DMS114 treated with DMSO at 0.1 percent for 48 hours (cell line): ENCODE data around the gene CALCR.
"Not testable (repeated sequence)": the region's sequence is repeated elsewhere in the genome, so short reads cannot be mapped to it uniquely, and the experiment has no call there.

Source experiments
- DNase-seq: peaks from one replicate; lab custom pipeline; 2025; ENCODE audit not compliant: unreplicated experiment; lab: John Stamatoyannopoulos, UW

CALCR gene

DNA sequence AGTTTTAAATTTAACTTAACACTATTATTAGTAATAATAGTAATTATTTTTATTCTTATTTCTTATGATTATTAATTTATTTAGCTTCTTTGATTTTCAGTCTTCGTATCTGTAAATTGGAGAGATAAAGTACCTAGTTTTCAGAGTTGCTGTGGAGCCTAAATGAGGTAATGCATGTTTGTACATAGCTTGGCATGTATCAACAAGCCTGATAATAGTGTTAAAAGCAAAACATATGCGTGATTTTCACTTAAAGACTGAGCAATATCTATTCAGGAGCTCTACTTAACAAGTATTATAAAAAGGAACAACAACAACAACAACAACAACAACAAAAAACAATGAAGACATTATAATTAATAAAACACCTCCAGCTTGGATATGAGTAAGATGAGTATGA lies 12.4 kb downstream of the CALCR start:
- DNase-seq, result no peak

DNA sequence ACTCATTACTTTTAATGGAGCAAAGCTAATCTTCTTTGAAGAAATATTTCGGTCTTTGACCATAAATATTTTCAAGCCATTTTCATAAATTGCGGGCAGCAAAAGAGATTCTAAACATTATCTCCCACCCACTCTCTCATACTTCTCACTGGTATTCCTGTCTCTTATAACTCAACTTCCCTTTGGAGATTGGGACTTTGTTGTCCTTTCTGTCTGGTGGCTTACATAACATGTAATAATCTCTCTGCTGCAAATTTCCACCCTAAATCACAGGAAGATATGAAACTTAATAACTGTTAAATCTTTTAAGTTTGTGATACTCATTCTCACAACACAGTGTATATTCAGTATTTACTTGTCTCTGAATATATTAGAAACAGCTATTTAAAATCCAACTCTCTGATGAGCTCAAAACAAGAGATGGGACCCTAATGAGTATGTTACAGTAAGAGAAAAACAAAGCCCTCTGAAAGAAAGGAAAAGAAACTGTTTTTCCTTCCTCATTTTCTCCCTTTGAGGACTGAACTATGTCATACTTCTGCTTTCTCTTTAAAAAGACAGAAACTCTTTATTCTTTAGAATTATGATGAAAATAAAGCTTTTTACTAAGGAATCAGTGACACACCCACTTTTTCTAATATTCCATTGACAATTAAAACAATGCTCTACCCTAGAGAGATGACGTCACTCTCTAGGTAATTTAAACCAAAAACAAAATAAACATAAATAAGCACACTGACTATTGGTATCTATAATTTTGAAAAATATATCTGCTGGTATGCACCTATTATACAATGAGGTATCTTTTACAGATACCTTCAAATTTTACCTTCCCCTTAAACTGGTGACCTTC lies 14.7 kb downstream of the CALCR start:
- no peak for DNase-seq

DNA sequence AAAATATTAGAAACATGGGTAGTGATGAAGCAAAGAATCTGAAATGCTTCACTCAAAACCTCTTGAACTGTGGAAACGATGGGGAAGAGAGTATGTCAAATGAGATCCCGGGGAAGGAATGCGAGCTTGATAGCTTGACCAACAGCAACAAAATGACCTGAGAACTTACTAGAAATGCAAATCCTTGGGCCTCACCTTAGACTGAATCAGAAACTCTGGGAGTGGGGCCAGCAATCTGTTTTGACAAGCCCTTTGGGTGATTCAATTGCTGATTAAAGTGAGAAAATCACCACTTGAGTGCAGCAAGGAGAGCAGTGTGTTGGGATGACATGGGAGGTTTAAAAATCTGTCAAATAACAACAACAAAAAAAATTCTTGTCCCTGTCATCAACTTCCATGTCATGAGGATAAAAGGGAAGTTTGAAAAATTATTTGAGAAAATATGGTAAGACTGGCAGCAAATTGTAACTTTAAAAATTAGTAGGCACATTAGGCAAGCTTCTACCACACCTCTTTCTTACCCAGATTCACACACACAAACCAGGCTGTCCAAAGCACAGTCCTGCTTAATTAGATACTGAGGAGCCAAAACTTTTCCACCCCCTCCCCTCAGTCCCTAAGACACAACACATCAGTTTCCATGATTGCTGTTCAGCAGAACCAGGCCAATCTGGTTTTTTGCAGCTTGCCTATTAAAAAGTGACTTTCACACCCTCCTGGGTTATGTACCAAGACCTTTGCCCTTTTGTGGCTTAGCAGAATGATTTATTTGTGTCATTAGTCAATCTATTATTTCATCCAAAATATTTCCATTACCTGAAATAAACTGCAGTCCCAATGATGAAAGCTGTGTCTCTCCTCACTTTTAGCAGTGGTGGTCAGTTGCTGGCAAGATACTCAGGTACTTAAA lies 15.6 kb downstream of the CALCR start:
- DNase-seq, result no peak

DNA sequence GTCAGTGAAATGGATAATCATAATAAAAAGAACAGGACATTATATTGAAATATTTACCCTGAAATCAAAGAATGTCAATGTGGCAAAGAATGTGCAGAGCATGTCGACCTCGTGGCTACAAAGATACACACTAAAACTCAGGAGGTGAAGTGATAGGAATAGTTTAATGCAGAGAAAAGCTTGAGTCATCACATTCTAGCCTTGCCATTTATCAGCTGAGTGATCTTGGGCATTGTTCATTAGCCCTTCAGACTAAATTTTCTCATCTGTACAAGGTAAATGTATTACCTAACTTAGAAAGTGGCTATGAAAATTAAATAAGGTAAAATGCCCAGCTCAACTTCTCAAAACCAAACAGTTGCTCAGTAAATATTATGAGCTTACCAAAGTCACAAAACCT lies 22.6 kb downstream of the CALCR start:
- DNase-seq, result no peak

DNA sequence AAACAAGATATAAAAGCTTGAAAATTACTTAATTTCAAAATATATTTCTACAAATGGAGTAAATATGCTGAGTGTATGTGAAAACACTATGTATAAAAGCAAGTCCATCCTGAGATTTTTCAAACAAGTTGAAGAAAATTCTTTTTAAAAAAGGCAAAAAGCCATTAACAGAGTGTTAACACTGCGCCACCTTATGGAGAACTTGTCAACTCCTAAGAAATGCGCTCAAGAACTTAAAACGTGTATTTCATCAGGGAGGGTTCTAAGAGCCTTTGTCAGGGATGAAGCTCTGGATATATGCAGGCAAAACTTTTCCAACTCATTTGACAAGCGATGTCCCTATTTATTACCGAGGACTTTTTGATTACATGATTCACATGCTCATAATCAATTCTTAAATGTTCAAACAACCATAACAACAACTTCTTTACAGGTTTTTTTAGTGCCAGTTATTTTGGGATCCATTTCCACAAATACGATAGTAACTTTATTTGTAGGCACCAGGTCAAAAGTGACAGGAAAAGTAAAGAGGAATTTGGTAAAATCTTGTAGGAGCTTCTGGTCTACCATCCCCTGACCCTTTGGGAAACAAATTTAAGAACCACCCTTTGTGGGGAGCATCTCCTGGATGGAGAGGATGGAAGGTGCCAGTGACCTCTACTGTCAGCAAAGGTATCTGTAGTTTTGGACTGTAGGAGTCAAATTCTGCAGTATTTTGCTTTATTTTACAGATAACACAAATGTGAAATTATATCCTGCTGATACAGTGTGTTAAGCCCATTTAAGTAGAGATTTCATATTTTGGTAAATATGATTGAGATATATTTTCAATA lies 23.2 kb downstream of the CALCR start:
- DNase-seq, result peak; percentile 38

DNA sequence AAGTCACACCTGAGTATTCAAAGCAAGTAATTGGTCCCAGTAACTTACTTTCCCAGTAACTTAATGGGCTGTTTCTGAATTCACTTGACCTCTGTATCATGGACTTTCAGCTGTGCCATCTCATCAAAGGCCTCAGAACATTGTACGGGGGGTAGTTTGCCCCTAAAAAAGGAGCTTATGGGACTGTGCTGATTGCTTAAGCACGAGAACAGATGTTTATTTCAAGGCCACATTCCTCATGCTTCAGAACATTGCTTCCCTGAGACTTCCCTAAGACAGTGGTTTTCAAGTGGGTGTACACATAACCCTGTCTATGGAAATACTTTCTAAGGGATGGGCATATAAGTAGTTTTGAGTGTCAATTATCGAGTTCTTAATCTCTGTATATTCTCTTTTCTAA lies 26.8 kb downstream of the CALCR start:
- no peak for DNase-seq

DNA sequence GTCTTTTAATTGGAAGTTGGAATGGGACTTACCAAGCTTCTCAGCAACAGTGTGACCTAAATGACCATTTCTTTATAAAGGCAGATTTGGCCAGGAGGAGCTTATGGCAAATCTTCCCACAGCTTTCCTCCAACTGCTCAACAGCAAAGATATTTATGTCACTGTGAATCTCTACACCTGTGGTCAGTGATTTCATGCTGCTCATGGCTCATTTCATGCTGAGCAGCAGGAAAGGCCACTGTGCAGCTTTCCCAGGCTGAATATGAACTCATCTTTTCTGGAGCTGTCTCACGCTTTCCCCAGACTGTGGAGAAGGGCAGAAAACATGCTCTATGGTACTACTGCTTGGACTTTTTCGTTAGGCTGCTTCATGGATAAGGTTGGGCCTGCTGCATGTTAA lies 29.8 kb downstream of the CALCR start:
- no peak for DNase-seq

DNA sequence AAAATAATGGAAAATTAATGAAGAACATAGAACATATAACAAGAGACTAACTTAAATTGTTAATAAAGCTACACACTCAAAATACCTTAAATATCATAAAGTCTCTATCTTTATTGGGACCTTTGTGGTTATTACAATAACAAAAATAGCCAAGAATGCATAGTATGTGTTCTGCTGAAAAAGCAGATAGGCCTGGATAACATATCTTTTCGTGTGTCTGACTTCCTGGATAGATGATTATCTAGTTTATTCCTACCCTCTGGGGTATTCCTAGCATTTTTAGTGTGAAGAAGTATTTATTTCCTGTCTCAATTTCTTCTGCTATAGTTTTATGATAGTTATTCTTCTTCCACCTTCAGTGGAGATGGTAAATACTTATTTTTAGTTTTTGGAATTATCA lies 36.5 kb downstream of the CALCR start:
- no peak for DNase-seq

DNA sequence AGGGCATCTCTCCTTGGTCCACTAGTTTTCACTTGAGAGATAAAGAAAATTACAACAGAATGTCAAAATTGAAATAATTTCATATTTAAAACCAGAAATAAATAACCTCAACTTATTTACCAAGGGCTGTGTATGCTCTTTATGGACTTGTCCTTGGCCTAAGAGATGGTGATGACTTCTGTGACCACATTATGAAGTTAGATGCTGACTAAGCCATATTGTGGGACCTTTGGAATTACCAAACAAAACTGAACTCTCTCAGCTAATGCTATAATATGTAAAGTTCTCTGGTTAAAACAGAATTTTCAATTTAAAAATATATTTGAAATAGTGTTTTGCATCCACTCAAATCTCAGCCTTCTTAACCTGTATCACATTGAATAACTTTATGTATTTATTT lies 38.9 kb downstream of the CALCR start:
- no peak for DNase-seq

DNA sequence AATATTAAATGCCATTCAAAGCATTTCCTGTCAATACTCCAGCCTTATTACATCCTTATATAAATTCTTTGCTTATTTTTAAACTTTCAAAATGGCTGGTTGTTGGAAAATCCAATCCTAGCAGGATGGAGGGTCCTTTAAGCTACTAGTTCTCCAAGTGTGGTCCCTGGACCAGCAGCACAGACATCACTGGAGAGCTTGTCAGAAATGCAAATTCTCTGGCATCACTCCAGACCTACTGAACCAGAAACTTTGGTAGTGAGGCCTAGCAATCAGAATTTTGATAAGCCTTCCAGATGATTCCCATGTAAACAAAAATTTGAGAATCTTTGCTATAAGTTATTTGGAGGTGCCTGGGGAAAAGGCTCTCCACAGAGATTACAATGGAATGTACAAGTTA lies 43.8 kb downstream of the CALCR start:
- no peak for DNase-seq

DNA sequence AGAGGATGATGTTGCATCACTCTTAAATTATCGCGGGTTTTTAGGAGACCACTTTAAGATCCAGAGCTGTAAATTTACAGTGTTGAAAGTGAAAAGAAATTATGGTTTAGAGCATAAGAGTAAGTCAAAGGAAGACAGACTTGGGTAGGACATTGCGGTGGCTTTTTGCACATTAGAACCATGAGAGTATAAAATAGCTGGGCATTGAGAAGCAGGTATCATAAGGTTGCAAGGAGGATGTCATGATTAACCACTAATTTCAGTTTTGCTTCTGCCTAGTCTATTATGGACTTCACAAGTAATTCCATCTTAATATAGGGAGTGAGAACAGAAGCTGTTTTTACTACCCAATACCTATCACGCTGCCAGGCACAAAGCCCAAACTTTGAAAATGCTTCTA lies 57.7 kb downstream of the CALCR start:
- DNase-seq, result no peak

DNA sequence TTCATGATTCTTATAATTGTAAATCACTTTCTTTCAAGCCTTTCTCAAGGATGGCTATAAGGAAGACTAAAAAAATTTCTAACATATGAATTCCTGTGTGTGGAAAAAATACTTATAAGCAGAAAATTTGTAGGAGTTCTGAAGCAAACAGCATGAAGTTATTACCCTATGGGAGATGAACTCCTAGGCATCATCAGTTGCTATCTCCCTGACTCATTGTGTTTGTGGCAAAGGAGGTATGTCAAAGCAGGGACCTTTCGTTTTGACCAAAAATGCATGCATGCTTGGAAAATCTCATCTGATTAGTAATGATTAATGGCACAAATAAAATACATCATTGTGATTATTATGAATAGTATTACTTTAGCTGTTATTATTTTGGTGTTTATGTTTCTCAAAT lies 59.4 kb downstream of the CALCR start:
- DNase-seq, result no peak

DNA sequence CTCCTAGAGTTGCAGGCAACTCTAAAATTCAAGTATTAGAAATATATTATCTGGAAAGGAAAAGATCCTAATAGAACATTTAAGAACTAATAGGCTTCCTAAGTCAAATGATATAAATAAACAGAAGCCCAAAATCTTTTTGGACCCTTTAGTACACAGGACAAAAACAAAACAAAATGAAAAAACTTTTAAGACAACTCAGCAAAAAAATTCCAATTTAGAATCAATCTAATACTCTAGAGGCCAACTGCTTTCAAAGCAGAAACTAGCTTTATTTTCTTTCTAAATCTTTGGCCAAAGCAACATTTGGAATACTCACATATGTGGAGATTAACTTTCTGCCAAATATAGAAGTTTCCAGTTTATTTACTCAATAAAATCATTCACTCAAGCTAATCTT lies 65.2 kb downstream of the CALCR start:
- DNase-seq, result no peak

DNA sequence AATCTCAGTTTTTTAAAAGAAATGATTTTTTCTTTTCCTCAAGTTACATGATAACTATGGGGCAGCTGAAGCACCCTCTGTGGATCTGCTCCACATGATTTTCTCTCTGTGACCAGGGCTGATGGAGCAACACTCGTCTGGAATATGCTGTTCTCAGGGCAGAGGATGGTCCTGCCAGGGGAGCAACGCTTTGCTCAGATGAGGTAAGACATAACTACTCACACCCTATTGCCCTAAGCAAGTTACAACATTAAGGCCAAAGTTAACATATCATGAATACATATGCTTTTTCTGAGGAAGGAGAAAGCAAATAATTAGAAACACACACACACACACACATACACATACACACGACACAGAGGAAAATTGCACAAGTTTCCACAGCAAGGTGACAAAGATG lies 71.4 kb downstream of the CALCR start:
- no peak for DNase-seq

DNA sequence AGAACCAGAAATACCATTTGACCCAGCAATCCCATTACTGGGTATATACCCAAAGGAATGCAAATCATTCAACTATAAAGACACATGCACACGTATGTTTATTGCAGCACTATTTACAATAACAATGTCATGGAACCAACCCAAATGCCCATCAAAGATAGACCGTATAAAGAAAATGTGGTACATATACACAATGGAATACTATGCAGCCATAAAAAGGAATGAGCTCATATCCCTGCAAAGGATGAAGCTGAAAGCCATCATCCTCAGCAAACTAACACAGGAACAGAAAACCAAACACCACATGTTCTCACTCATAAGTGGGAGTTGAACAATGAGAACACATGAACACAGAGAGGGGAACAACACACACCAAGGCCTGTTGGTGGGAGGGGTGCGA lies 82.7 kb downstream of the CALCR start:
- not testable (repeated sequence) for DNase-seq

DNA sequence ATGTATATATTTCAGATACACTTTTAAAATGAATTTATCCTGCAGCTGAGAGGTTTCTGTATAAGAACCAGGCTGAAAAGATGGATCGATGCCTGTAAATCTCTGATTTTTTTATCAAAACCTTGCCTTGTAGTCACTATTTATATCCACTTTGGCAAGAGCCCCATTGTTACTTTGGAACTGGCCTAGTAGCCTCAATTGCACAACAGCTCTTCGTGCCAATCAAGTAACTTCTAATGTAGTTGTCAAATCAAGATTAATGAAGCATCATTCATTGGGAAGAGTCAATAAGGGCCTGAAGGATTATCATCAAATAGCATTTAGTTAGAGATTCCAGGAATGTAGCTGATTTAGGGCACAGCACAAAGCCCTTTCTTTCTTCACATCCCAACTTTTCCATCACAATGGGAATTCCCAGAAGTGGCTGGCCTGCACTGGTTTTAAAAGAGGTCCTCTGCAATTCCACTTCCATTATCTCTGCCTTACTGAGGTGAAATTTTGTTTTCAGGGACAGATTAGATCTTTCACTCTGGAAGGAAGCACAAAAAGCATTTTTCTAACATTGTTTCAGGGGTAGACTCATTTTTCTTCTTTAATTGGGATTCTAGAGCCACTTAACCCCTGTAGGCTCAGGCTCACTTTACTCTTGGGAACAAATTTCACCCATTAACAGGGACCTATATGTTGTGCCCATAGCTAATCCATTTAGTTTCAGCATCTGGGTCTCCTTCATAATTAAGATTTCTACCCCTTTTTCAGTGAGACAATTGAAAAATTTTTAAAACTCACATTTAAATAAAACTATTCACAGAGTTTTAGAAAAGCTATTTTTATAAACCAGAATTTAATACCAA lies 97.8 kb downstream of the CALCR start:
- no peak for DNase-seq

DNA sequence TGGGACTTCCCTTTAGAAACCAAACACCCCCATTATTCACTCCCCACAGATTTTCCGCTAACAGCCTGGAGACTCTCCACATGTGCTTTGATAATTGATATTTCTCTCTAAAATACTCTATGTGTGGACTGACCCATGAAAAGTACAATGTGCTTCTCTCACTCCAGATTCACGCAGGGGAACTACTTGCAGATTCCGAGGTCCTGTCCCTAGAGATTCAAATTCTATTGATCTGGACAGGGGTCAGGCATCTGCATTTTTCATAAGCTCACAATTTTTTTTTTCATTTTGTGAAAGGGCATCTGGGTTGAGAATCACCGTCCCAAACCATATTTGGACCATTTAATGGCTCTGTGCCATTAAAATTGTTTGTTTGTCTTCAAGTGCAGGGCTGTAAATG lies 98.7 kb downstream of the CALCR start:
- no peak for DNase-seq

DNA sequence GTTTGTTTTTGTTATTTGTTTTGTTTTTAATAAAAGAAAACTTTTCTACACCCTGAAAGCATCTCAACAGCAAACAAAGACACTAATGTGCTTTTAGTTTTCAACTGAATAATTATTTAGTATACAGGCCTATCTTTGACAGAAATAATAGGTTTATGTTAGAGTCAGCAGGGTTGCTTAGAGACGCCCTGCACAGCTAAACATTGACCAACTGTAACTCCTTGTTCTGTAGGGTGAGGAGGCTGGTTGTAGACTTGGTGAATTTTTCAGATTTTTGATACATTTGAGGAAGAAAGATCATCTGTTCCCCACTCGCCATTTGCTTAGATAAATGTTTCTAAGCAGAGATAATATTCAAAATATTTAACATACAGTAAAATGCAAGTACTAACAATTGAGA lies 103.1 kb downstream of the CALCR start:
- DNase-seq, result no peak

DNA sequence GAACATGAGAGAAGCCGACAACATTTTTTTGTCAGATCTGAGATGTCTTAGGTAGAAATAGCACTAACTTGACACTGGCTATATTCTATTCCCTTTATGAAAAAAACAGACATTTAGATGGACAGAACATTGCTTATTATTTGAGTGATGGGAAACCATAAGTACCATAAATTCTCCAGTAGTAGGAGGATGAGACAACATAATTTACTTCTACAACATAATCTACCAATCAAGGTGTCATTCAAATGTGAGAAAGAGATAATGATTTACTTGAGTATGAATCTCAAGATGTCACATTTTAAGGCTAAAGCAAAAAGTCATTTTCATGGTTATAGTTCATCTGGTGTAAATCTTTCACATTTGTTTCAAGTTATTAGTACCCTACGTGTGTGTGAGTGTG lies 110.8 kb downstream of the CALCR start:
- DNase-seq, result no peak

DNA sequence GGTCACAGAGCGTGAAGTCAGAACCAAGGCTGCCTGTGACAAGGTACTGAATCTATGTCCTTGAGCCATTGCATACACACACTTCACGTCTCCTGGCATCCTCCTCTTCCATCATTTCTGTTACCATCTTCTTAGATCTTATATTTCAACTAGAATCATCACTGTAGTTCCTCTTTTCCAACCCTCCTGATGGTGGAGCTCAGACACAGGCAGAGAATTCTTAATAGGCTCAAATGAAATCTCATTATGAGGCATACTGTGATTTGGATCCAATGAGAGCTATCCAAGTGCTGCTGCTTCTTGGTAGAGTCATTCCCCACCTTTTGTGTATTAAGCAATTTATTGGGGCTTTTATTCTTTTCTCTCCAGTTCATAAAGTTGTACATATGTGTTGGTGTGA lies 113.2 kb downstream of the CALCR start:
- DNase-seq, result peak; percentile 31
